DMS53 treated with DMSO at 0.1 percent for 48 hours (cell line): ENCODE measurements around the gene KLF11.
"Not testable (repeated sequence)": the region's sequence is repeated elsewhere in the genome, so short reads cannot be mapped to it uniquely, and the experiment has no call there.

Source experiments
- DNase-seq: peaks from one replicate; lab custom pipeline; 2025; ENCODE audit not compliant: unreplicated experiment; lab: John Stamatoyannopoulos, UW

KLF11 gene

DNA sequence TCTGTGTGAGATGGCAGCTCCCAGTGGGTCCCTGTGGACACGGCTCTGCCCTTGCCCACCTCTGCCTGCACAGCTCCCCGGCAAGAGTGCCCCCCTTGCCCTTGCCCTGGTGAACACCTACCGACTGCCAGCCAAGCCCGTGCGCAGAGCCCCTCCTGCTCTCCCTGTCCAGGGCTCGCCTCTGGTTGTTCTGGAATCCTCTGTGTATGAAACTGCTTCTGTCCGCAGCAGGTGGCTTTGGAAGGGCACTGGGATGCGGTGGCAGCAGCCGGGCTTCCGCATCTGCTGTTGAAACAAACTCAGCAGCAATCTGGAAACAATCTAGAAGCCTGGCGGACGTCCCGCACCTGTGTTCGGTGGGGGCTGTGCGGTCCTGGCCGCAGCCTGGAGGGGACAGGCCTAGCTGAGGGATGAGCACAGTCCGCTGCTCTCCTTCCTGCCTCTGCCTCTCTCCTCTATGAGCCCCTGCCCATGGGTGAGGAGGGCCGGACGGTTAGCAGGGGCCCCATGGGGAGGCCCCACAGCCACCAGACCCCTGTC, 34.0 kb upstream of the KLF11 start:
- DNase-seq: no peak

GRCh38 chr2:10009811-10010781, 33.3 kb upstream of the KLF11 start:
- no peak for DNase-seq

DNA sequence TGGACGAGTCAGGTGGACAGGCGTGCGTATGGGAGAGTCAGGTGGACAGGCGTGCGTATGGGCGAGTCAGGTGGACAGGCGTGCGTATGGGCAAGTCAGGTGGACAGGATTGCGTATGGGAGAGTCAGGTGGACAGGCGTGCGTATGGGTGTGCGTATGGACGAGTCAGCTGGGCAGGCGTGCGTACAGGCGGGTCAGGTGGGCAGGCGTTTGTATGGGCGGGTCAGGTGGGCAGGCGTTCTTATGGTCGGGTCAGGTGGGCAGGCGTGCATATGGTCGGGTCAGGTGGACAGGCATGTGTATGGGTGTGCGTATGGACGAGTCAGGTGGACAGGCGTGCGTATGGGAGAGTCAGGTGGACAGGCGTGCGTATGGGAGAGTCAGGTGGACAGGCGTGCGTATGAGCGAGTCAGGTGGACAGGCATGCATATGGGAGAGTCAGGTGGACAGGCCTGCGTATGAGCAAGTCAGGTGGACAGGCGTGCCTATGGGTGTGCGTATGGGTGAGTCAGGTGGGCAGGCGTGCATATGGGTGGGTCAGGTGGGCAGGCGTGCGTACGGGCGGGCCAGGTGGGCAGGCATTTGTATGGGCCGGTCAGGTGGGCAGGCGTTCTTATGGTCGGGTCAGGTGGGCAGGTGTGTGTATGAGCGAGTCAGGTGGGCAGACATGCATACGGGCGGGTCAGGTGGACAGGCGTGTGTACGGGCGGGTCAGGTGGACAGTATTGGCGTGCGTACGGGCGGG, 32.3 kb upstream of the KLF11 start:
- DNase-seq: not testable (repeated sequence)

GRCh38 chr2:10011606-10012325, 31.6 kb upstream of the KLF11 start:
- DNase-seq: not testable (repeated sequence)

DNA sequence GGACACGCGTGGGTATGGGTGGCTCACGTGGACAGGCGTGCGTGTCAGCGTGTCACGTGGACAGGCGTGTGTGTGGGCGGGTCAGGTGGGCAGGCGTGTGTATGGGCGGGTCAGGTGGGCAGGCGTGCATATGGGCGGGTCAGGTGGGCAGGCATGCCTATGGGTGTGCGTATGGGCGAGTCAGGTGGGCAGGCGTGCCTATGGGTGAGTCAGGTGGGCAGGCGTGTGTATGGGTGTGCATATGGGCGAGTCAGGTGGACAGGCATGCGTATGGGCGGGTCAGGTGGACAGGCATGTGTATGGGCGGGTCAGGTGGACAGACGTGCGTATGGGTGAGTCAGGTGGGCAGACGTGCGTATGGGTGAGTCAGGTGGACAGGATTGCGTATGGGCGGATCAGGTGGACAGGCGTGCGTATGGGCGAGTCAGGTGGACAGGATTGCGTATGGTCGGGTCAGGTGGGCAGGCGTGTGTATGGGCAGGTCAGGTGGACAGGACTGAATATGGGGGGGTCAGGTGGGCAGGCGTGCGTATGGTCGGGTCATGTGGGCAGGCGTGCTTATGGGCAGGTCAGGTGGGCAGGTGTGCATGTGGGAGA, 30.9 kb upstream of the KLF11 start:
- DNase-seq: not testable (repeated sequence)

- DNase-seq: no peak
Measured at GRCh38 chr2:10012963-10013461, 30.3 kb upstream of the KLF11 start.

DNA sequence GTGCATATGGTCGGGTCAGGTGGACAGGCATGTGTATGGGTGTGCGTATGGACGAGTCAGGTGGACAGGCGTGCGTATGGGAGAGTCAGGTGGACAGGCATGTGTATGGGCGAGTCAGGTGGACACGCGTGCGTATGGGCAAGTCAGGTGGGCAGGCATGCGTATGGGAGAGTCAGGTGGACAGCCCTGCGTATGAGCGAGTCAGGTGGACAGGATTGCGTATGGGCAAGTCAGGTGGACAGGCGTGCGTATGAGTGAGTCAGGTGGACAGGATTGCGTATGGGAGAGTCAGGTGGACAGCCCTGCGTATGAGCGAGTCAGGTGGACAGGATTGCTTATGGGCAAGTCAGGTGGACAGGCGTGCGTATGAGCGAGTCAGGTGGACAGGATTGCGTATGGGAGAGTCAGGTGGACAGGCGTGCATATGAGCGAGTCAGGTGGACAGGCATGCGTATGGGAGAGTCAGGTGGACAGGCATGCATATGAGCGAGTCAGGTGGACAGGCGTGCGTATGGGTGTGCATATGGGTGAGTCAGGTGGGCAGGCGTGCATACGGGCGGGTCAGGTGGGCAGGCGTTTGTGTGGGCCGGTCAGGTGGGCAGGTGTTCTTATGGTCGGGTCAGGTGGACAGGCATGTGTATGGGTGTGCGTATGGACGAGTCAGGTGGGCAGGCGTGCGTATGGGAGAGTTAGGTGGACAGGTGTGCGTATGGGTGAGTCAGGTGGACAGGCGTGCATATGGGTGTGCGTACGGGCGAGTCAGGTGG, 29.5 kb upstream of the KLF11 start:
- DNase-seq: not testable (repeated sequence)

DNA sequence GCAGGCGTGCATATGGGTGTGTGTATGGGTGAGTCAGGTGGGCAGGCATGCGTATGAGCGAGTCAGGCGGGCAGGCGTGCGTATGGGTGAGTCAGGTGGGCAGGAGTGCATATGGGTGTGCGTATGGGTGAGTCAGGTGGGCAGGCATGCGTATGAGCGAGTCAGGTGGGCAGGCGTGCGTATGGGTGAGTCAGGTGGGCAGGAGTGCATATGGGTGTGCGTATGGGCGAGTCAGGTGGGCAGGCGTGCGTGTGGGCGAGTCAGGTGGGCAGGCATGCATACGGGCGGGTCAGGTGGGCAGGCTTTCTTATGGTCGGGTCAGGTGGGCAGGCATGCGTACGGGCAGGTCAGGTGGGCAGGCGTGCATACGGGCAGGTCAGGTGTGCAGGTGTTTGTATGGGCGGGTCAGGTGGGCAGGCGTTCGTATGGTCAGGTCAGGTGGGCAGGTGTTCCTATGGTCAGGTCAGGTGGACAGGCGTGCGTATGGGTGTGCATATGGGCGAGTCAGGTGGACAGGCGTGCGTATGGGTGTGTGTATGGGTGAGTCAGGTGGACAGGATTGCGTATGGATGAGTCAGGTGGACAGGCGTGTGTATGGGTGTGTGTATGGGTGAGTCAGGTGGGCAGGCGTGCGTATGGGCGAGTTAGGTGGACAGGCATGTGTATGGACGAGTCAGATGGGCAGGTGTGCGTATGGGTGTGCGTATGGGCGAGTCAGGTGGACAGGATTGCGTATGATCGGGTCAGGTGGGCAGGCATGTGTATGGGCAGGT, 28.7 kb upstream of the KLF11 start:
- DNase-seq: no peak

DNA sequence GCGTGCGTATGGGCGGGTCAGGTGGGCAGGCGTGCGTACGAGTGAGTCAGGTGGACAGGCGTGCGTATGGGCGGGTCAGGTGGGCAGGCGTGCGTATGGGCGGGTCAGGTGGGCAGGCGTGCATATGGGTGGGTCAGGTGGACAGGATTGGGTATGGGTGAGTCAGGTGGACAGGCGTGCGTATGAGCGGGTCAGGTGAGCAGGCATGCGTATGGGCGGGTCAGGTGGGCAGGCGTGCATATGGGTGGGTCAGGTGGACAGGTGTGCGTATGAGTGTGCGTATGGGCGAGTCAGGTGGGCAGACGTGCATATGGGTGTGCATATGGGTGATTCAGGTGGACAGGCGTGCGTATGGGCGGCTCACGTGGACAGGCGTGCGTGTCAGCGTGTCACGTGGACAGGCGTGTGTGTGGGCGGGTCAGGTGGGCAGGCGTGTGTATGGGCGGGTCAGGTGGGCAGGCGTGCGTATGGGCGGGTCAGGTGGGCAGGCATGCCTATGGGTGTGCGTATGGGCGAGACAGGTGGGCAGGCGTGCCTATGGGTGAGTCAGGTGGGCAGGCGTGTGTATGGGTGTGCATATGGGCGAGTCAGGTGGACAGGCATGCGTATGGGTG, 27.9 kb upstream of the KLF11 start:
- not testable (repeated sequence) for DNase-seq

- DNase-seq: no peak
Measured at GRCh38 chr2:10016001-10016801, 27.1 kb upstream of the KLF11 start.

DNA sequence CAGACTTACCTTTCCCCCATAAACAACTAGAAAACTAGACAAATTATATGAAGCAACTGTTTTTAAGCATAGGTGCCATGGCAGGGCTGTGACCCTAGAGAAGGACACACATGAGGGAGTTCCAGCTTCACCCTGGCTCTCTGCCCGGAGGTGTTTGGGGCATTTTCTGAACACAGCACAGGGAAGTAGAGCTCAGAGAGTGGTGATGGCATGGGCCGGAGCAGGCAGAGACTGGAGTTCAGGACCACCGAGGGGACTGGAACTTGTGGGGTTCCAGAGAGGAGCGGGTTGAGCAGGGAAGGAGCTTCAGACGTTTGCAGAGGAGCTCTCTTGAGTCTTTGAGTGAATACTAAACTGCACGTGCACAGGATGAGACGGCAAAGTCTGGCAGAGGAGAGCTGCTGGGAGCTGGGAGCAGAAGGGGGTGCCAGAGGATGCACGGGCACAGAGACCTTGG, 26.5 kb upstream of the KLF11 start:
- no peak for DNase-seq

DNA sequence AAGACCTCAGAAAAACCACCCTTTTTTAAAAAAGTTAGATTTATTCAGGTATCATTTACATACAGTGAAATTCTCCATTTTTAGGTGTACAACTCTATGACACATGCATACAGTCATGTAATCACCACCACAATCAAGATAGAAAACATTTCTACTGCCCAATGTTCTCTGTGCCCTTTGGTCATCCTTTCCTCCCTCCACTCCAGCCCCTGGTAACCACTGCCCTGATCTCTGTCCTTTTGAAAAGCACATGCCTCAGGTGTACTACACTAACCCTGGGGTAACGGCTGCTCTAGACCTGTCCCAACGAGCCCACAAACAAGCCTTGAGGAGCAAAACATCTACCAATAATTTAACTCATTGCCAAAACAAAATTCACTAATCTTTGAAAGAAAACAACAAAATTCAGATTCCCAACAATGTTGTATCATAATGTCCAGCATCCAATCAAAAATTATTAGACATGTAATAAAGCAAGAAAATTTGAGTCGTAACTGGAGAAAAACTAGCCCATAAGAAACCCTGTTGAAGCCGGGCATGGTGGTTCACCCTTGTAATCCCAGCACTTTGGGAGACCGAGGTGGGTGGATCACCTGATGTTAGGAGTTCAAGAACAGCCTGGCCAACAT, 25.9 kb upstream of the KLF11 start:
- DNase-seq: no peak

DNA sequence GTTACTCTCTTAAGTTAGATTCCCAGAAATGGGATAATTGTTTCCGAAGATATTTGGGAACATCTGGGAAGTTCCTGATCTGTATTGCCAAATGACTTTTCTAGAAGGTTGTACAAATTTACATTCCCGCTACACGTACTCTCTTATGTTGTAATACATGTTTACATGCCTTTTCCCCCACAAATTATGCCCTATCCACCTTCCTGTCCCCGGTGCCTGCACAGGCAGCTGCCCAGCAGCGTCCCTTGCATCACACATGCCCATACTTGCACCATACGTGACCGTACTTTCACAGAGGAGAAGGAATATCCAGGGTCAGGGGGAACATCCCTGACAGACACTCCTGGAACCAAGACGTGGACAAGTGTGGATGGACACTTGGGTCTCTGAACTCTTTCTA, 24.2 kb upstream of the KLF11 start:
- DNase-seq: no peak

DNA sequence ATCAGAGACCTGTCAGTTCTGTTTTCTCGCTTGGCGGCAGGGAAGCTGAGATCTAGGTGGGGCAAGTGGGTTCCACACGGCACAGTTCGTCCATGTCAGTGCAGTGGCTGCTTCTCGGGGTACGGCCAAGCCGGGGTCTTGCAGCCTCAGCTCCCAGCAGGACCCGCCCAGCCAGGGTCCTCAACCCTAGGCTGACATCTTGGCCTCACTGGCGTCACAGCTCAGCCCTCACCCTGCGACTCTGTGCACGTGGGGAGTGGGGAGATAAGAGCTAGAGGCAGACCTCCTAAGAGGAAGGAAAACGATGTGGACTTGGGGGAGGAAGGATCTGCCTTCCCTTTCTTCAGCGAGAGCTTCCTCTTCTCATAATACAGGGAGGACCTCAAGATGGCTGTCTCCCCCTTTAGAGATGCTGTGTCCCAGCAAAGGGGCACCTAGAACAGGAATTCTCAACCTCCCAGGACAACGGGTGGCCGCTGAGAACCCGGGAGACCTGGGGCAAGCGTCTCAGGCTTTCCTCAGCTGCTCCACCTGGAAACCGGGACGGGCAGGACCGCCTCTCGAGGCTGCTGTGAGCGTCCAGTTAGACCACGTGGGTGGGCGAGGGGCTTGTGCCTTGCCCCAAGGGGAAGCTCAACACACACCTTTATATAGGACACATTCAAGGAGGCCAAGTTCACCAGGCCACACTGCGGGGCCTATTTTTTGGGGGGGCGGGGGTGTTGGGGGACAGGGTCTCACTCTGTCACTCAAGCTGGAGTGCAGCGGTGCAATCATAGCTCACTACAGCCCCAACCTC, 23.5 kb upstream of the KLF11 start:
- DNase-seq: no peak

DNA sequence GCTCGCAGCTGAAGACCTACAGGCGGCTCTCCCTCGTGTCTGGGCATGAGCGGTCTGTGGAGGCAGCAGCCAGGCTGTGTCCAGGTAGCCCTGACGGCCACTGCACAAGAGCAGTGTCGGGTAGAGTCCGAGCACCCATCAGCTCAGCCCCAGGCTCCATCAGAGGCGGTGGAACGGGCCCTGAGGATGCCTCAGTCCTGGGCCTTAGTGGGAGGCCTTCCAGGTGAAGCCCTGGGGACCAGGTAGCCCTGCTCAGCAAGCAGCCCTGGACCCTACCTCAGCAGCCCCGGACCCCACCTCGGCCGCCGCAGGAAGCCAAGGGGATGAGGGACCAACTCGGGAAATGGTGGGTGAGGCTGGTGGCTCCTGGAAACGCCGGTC, 21.3 kb upstream of the KLF11 start:
- DNase-seq: no peak

GRCh38 chr2:10022445-10022844, 20.9 kb upstream of the KLF11 start:
- no peak for DNase-seq
